ENCODE measurements around the gene RBM18. TPM values are rescaled to one million over a fixed set of nuclear protein-coding genes. Genes with fewer than 3 reads are reported as not detected.

RBM18 gene
- total RNA-seq, 6 experiments from 2014 or later, result 25.6 to 30.5 (median 27.6) TPM

DNA sequence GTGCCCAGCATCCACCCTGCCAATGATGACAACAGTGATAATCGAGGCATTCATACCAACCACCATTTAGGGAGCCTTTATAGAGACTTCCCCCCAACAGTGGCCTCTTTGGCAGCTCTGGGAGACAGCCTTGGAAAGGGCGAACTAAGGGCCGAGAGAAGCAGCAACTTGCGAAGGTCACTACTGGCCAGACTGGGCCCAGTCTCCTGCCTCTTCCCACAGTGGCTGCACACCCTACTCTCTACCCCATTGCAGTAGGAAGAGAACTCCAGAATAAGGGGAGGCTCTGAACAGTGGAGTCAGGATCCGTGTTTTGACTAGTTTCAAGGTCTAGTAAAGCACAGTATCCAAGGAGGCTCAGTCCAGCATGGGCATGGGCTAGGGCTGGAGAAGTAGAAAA is 41.2 kb downstream of the RBM18 start:
- TF ChIP-seq, protein P1, sequence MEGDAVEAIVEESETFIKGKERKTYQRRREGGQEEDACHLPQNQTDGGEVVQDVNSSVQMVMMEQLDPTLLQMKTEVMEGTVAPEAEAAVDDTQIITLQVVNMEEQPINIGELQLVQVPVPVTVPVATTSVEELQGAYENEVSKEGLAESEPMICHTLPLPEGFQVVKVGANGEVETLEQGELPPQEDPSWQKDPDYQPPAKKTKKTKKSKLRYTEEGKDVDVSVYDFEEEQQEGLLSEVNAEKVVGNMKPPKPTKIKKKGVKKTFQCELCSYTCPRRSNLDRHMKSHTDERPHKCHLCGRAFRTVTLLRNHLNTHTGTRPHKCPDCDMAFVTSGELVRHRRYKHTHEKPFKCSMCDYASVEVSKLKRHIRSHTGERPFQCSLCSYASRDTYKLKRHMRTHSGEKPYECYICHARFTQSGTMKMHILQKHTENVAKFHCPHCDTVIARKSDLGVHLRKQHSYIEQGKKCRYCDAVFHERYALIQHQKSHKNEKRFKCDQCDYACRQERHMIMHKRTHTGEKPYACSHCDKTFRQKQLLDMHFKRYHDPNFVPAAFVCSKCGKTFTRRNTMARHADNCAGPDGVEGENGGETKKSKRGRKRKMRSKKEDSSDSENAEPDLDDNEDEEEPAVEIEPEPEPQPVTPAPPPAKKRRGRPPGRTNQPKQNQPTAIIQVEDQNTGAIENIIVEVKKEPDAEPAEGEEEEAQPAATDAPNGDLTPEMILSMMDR (IDR thresholded peaks at IDR 0.05), result no peak
- H3K9me3 Mint-ChIP-seq, result no peaks in the 10 kb centered on the region
- peaks cover 20% of the 10 kb centered on the region for H3K4me1 Mint-ChIP-seq (ENCODE audit: low read depth)
- H3K36me3 Mint-ChIP-seq (ENCODE audit: low read depth), result peaks cover 3% of the 10 kb centered on the region; the same call in 1 of the 2 replicates
- H3K27ac Mint-ChIP-seq, result no peak overlapping the region
- no peak overlapping the region for H3K4me3 Mint-ChIP-seq
- peaks cover 66% of the 10 kb centered on the region for H3K27me3 Mint-ChIP-seq (ENCODE audit: insufficient read depth)
- DNase-seq, result no peak

DNA sequence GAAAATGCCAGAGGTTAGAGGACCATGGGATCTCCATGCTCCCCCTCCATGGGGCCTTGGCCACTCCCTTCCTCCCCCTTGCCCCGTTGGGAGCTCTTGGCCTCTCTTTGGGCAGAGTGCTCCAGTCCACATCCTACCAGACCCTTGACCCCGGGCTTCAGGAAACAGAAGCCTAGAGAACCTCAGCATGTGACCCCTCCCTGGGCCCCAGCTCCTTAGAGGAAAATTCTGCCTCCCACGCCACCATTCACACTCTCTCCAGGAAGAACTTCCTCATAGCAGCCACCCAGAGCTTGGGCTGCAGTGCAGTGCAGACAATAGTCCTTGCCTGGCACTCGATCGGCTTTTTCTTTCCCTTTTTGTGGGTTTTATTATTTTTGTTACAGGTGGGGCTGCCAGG is 41.8 kb downstream of the RBM18 start:
- H3K36me3 Mint-ChIP-seq (ENCODE audit: low read depth), result peaks cover 3% of the 10 kb centered on the region; the same call in 1 of the 2 replicates
- H3K4me1 Mint-ChIP-seq (ENCODE audit: low read depth), result peaks cover 26% of the 10 kb centered on the region
- no peak for DNase-seq
- TF ChIP-seq, protein P1 (IDR thresholded peaks at IDR 0.05), result 0 out of 2 replicates have a peak, but pooled peaks have one; percentile 13
- peaks cover 73% of the 10 kb centered on the region for H3K27me3 Mint-ChIP-seq (ENCODE audit: insufficient read depth)
- H3K27ac Mint-ChIP-seq, result no peak overlapping the region
- H3K4me3 Mint-ChIP-seq, result no peak overlapping the region
- no peaks in the 10 kb centered on the region for H3K9me3 Mint-ChIP-seq

DNA sequence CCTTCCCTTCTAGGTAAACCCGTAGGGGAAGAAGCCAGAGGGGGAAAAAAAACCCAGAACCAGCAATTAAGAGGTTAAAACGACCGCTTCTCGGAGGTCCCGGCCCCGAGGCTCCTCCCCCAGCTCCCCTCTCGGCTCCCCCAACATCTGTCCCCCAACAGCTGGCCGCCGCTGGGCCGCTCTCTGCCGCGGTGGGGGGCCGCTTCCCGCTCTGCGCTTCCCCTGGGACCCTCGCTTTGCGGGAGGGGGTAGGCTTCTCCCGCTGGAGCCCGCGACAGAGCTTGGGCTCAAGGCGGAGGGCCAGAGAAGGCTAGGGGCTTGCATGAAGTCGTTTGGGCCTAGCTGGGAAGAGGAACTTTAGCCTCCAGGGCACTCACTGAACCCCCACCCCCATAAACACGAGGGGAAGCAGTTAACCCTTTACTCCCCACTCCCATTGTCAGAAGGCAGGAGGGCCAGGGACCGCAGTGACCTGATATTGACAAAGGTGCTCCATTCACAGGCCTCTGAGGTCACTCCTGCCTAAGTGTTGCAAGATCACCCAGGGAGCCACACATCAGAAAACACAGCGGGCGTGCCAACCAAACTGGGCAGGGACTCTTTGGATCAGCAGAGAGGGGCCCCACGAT is 43.3 kb downstream of the RBM18 start:
- Mint-ChIP-seq H3K36me3 (ENCODE audit: low read depth) (peaks cover 1% of the 10 kb centered on the region; the same call in 1 of the 2 replicates), H3K9me3 (no peaks in the 10 kb centered on the region), H3K4me1 (ENCODE audit: low read depth) (peaks cover 20% of the 10 kb centered on the region), H3K4me3 (no peak overlapping the region), H3K27ac (no peak overlapping the region), H3K27me3 (ENCODE audit: insufficient read depth) (peaks cover 71% of the 10 kb centered on the region)
- DNase-seq, result no peak
- TF ChIP-seq, protein P1 (IDR thresholded peaks at IDR 0.05), result no peak

DNA sequence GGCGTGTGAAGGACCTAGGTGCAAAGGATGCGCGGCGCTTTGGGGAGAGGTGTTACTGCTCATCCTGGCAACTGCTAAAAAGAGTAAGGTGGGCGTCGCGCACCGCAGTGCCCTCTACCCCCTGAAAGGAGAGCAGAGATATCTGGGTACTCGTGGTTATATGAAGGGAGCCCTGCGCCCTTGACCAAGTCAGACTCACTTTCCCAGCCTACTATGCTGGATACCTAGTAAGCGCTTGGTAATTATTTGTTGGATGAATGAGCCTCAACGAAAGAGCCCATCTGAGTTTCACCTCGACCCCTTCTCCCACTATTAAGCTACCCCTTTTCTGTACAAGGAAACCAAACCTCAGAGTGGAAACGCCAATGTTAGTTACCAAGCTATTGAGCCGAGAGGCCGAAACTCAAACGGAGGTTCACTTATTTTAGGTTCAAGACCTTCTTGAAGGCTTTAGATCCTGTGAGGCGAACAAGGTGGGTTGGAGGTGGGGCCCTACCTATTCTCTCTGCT is 43.9 kb downstream of the RBM18 start:
- Mint-ChIP-seq H3K27ac (no peak overlapping the region), H3K27me3 (ENCODE audit: insufficient read depth) (peaks cover 72% of the 10 kb centered on the region), H3K36me3 (ENCODE audit: low read depth) (no peaks in the 10 kb centered on the region), H3K9me3 (no peaks in the 10 kb centered on the region), H3K4me3 (no peak overlapping the region), H3K4me1 (ENCODE audit: low read depth) (peaks cover 19% of the 10 kb centered on the region)
- TF ChIP-seq, protein P1 (IDR thresholded peaks at IDR 0.05), result no peak
- no peak for DNase-seq

DNA sequence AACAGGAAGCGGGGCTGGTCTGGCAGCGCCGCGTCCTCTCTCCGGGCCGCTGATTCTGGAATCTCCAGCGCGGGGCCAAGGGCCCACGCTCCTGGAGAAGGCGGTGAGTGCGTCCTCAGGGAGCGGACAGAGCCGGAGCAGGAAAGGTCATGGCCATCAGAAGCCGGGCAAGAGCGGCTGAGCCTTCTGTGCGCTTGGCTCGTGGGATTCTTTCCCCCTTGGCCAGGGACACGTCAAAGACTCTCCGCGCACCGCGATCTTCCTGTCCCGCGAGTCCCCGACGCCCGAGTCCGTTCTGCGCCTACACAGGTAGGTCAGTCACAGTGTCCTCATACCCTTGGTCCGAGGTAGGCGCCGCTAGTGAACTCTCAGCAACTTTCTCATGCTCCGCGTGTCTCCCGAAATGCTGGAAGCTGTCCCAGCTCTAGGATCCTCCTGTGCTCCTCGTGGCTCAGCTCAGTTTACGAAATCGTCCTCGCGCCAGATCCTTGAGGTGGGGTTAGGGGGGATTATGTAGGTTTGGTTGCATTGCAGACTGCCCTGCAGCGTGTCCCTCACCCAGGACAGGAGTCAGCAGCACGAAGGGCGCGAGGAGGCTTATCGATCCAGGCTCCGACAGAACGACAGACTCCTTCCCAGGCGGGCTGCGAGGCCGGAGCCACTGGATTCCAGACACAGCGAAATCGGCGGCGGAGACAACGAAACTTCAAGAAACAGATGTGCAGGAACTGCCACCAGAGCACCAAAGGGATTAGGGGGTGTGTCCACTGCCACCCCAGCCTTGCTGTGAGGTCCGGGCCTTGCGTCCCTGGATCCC is 44.6 kb downstream of the RBM18 start:
- Mint-ChIP-seq H3K27me3 (ENCODE audit: insufficient read depth) (peaks cover 79% of the 10 kb centered on the region), H3K36me3 (ENCODE audit: low read depth) (no peaks in the 10 kb centered on the region), H3K9me3 (no peaks in the 10 kb centered on the region), H3K4me3 (no peak overlapping the region), H3K27ac (no peak overlapping the region), H3K4me1 (ENCODE audit: low read depth) (peaks cover 19% of the 10 kb centered on the region)
- DNase-seq, result no peak
- TF ChIP-seq, protein P1 (IDR thresholded peaks at IDR 0.05), result no peak

All from HFFc6 (cell line).